Kidney glomerular epithelial cell (primary cell): ENCODE measurements around the gene INF2.

Experiments used
- DNase-seq: peaks from one replicate; lab custom pipeline; 2025; lab: John Stamatoyannopoulos, UW

Gene INF2

GRCh38 chr14:104770851-104771272, 81.4 kb downstream of the INF2 start:
- DNase-seq, result no peak

GRCh38 chr14:104771374-104771773, 82.0 kb downstream of the INF2 start:
- no peak for DNase-seq
